Naive thymus-derived CD8-positive, alpha-beta T cell (primary cell): ENCODE results near the gene NTRK1. TPM values are rescaled to one million over a fixed set of nuclear protein-coding genes. Genes with fewer than 3 reads are reported as not detected.

Experiments
- ATAC-seq, 2 donors: fragments of 150-1000 bp; cut with Tn5 transposase in 1 of 2; sonication (Bioruptor Pico), chemical (Tn5 transposase) in 1 of 2; 1 replicate in 1 of 2; 2 replicates in 1 of 2; pipeline ENCODE4 v1.10.0; 2021; ENCODE audit warnings: mild to moderate bottlenecking in 2 of 2, moderate library complexity in 2 of 2
- POLR2A ChIA-PET: fragments of 350-600 bp; sonication (Branson Sonifier 250); formaldehyde crosslinking; loops from one replicate; lab custom pipeline; 2021; ENCODE audit warnings: antibody characterized with exemption; lab: Charles Lee
- DNase-seq, 10 donors: peaks; one replicate each; pipeline versions ENCODE4 v3.0.0 to v3.0.0-alpha.2; 2020 to 2022
- H3K27ac Mint-ChIP-seq, 10 donors: one replicate each; pipeline ENCODE4 v1.8.0; 2020 to 2022; ENCODE audit warnings: mild to moderate bottlenecking in 10 of 10, mixed read lengths in 10 of 10, moderate library complexity in 4 of 10, inconsistent platforms in 1 of 10
- H3K27me3 Mint-ChIP-seq, 5 donors: one replicate each; pipeline ENCODE4 v1.8.0; 2021 to 2022; ENCODE audit warnings: mixed read lengths in 5 of 5
- H3K36me3 Mint-ChIP-seq, 3 donors: one replicate each; pipeline ENCODE4 v1.8.0; 2020 to 2022; ENCODE audit warnings: mixed read lengths in 3 of 3, mild to moderate bottlenecking in 2 of 3, inconsistent platforms in 1 of 3
- H3K4me1 Mint-ChIP-seq, 4 donors: one replicate each; pipeline ENCODE4 v1.8.0; 2021 to 2022; ENCODE audit warnings: mixed read lengths in 4 of 4
- H3K4me3 Mint-ChIP-seq, 10 donors: one replicate each; pipeline ENCODE4 v1.8.0; 2020 to 2022; ENCODE audit warnings: mild to moderate bottlenecking in 10 of 10, mixed read lengths in 10 of 10, moderate library complexity in 6 of 10, inconsistent platforms in 1 of 10
- H3K9me3 Mint-ChIP-seq, 9 donors: one replicate each; pipeline ENCODE4 v1.8.0; 2020 to 2022; ENCODE audit warnings: mixed read lengths in 9 of 9, mild to moderate bottlenecking in 3 of 9, inconsistent platforms in 1 of 9, moderate library complexity in 1 of 9
- polyA plus RNA-seq, 3 donors: library from polyadenylated mRNA; unstranded; fragments of 300-500 nt; fragmentation: Illumina TruSeq; gene quantifications; one replicate each; pipeline ENCODE4 v1.2.3, GENCODE V29; 2021
- total RNA-seq, 8 experiments: library from RNA in 2 of 8; stranded (reverse) in 2 of 8; gene quantifications; one replicate each; pipeline ENCODE4 v1.2.3 and lab custom pipeline; 2021 to 2026

NTRK1 gene
- total and polyA plus RNA-seq, 5 experiments from 2014 or later = 0.14 to 0.25 TPM; not detected in 3

GRCh38 chr1:156874142-156874541, 13.5 kb downstream of the NTRK1 start:
- Mint-ChIP-seq H3K9me3 (no peaks in the 10 kb centered on the region), H3K4me3 (no peak overlapping the region), H3K36me3 (no peaks in the 10 kb centered on the region), H3K27ac (no peak overlapping the region), H3K4me1 (no peaks in the 10 kb centered on the region), H3K27me3 (peaks cover 7 to 35% (median 19%) of the 10 kb centered on the region in 5 donors)
- no peak for DNase-seq
- POLR2A ChIA-PET = no interaction called here
- ATAC-seq = no peak

GRCh38 chr1:156874572-156875340, 14.1 kb downstream of the NTRK1 start:
- no peak for ATAC-seq
- POLR2A ChIA-PET = no interaction called here

GRCh38 chr1:156875341-156875615, 14.6 kb downstream of the NTRK1 start:
- Mint-ChIP-seq H3K4me1 (no peaks in the 10 kb centered on the region), H3K4me3 (no peak overlapping the region), H3K27ac (peak overlapping the region in 1 of 10 donors; percentile 1), H3K36me3 (no peaks in the 10 kb centered on the region), H3K9me3 (no peaks in the 10 kb centered on the region), H3K27me3 (peaks cover 9 to 28% (median 19%) of the 10 kb centered on the region in 5 donors)
- DNase-seq = no peak
- no peak for ATAC-seq
- POLR2A ChIA-PET = no interaction called here

More at GRCh38 chr1:156874572-156875340, 14.1 kb downstream of the NTRK1 start:
- no peaks in the 10 kb centered on the region for H3K4me1 Mint-ChIP-seq
- no peak for DNase-seq
- no peak overlapping the region for H3K4me3 Mint-ChIP-seq
- no peaks in the 10 kb centered on the region for H3K36me3 Mint-ChIP-seq
- no peaks in the 10 kb centered on the region for H3K9me3 Mint-ChIP-seq
- H3K27me3 Mint-ChIP-seq = peaks cover 7 to 28% (median 19%) of the 10 kb centered on the region in 5 donors
- peak overlapping the region in 2 of 10 donors; percentile 1 for H3K27ac Mint-ChIP-seq

- no peaks in the 10 kb centered on the region for H3K4me1 Mint-ChIP-seq
- ATAC-seq (no peak), DNase-seq (no peak)
- POLR2A ChIA-PET = no interaction called here
- H3K9me3 Mint-ChIP-seq = no peaks in the 10 kb centered on the region
- H3K27me3 Mint-ChIP-seq = peaks cover 11 to 38% (median 23%) of the 10 kb centered on the region in 5 donors
- H3K27ac Mint-ChIP-seq = no peak overlapping the region
- no peaks in the 10 kb centered on the region for H3K36me3 Mint-ChIP-seq
- no peak overlapping the region for H3K4me3 Mint-ChIP-seq
Observed at GRCh38 chr1:156876281-156876680, 15.6 kb downstream of the NTRK1 start.

GRCh38 chr1:156877433-156878170, 16.9 kb downstream of the NTRK1 start:
- Mint-ChIP-seq H3K4me1 (no peaks in the 10 kb centered on the region), H3K36me3 (no peaks in the 10 kb centered on the region), H3K27me3 (peaks cover 11 to 51% (median 29%) of the 10 kb centered on the region in 5 donors), H3K4me3 (no peak overlapping the region), H3K27ac (no peak overlapping the region), H3K9me3 (no peaks in the 10 kb centered on the region)
- POLR2A ChIA-PET = no interaction called here
- DNase-seq (no peak), ATAC-seq (no peak)

GRCh38 chr1:156879876-156880275, 19.2 kb downstream of the NTRK1 start:
- POLR2A ChIA-PET = no interaction called here
- Mint-ChIP-seq H3K27me3 (peaks cover 11 to 64% (median 35%) of the 10 kb centered on the region in 5 donors), H3K4me1 (peaks cover 0 to 3% (median 0%) of the 10 kb centered on the region in 4 donors), H3K27ac (no peak overlapping the region), H3K4me3 (no peak overlapping the region), H3K9me3 (no peaks in the 10 kb centered on the region), H3K36me3 (no peaks in the 10 kb centered on the region)
- ATAC-seq (no peak), DNase-seq (no peak)

GRCh38 chr1:156880473-156880872, 19.8 kb downstream of the NTRK1 start:
- Mint-ChIP-seq H3K27me3 (peaks cover 11 to 60% (median 33%) of the 10 kb centered on the region in 5 donors), H3K9me3 (no peaks in the 10 kb centered on the region), H3K4me3 (no peak overlapping the region), H3K27ac (no peak overlapping the region), H3K36me3 (no peaks in the 10 kb centered on the region), H3K4me1 (peaks cover 0 to 3% (median 0%) of the 10 kb centered on the region in 4 donors)
- no peak for ATAC-seq
- DNase-seq = no peak
- POLR2A ChIA-PET = no interaction called here

GRCh38 chr1:156881101-156881500, 20.4 kb downstream of the NTRK1 start:
- Mint-ChIP-seq H3K4me3 (no peak overlapping the region), H3K36me3 (no peaks in the 10 kb centered on the region), H3K27me3 (peaks cover 11 to 66% (median 33%) of the 10 kb centered on the region in 5 donors), H3K27ac (no peak overlapping the region), H3K9me3 (no peaks in the 10 kb centered on the region), H3K4me1 (peaks cover 0 to 3% (median 0%) of the 10 kb centered on the region in 4 donors)
- ATAC-seq = no peak
- no peak for DNase-seq
- POLR2A ChIA-PET = no interaction called here

- no peak for ATAC-seq
- peaks cover 0 to 3% (median 0%) of the 10 kb centered on the region in 4 donors for H3K4me1 Mint-ChIP-seq
- no peaks in the 10 kb centered on the region for H3K9me3 Mint-ChIP-seq
- POLR2A ChIA-PET = no interaction called here
- H3K27ac Mint-ChIP-seq = no peak overlapping the region
- H3K27me3 Mint-ChIP-seq = peaks cover 10 to 72% (median 35%) of the 10 kb centered on the region in 5 donors
- no peak for DNase-seq
- H3K36me3 Mint-ChIP-seq = no peaks in the 10 kb centered on the region
- no peak overlapping the region for H3K4me3 Mint-ChIP-seq
Observed at GRCh38 chr1:156881663-156882062, 21.0 kb downstream of the NTRK1 start.

- peaks cover 0 to 3% (median 0%) of the 10 kb centered on the region in 4 donors for H3K4me1 Mint-ChIP-seq
- DNase-seq (no peak), ATAC-seq (no peak)
- H3K27me3 Mint-ChIP-seq = peaks cover 10 to 79% (median 36%) of the 10 kb centered on the region in 5 donors
- POLR2A ChIA-PET = no interaction called here
- H3K9me3 Mint-ChIP-seq = no peaks in the 10 kb centered on the region
- H3K4me3 Mint-ChIP-seq = no peak overlapping the region
- H3K36me3 Mint-ChIP-seq = no peaks in the 10 kb centered on the region
- H3K27ac Mint-ChIP-seq = no peak overlapping the region
Observed at GRCh38 chr1:156882543-156882942, 21.9 kb downstream of the NTRK1 start.

- no peaks in the 10 kb centered on the region for H3K9me3 Mint-ChIP-seq
- DNase-seq (no peak), ATAC-seq (no peak)
- no peaks in the 10 kb centered on the region for H3K36me3 Mint-ChIP-seq
- H3K4me1 Mint-ChIP-seq = peaks cover 0 to 3% (median 0%) of the 10 kb centered on the region in 4 donors
- no peak overlapping the region for H3K27ac Mint-ChIP-seq
- H3K4me3 Mint-ChIP-seq = no peak overlapping the region
- POLR2A ChIA-PET = interaction anchor here (0.5 to 1.0 kb wide), 2 partner anchors 31 to 257 kb away, joined by 4 to 5 read pairs; no protein-coding TSS in a partner anchor
- peaks cover 8 to 75% (median 37%) of the 10 kb centered on the region in 5 donors for H3K27me3 Mint-ChIP-seq
Observed at GRCh38 chr1:156883919-156884318, 23.3 kb downstream of the NTRK1 start.

GRCh38 chr1:156884560-156885184, 24.0 kb downstream of the NTRK1 start:
- Mint-ChIP-seq H3K27me3 (peaks cover 12 to 83% (median 42%) of the 10 kb centered on the region in 5 donors), H3K9me3 (no peaks in the 10 kb centered on the region), H3K4me1 (peaks cover 0 to 3% (median 0%) of the 10 kb centered on the region in 4 donors), H3K27ac (no peak overlapping the region), H3K4me3 (no peak overlapping the region), H3K36me3 (no peaks in the 10 kb centered on the region)
- DNase-seq (no peak), ATAC-seq (no peak)
- POLR2A ChIA-PET = interaction anchor here (1.0 kb wide), 1 partner anchor 32 kb away, joined by 4 read pairs; no protein-coding TSS in a partner anchor

GRCh38 chr1:156885314-156885713, 24.6 kb downstream of the NTRK1 start:
- Mint-ChIP-seq H3K9me3 (no peaks in the 10 kb centered on the region), H3K36me3 (no peaks in the 10 kb centered on the region), H3K4me3 (no peak overlapping the region), H3K27me3 (peaks cover 13 to 87% (median 44%) of the 10 kb centered on the region in 5 donors), H3K4me1 (peaks cover 0 to 4% (median 3%) of the 10 kb centered on the region in 4 donors), H3K27ac (peak overlapping the region in 1 of 10 donors; percentile 85)
- DNase-seq (no peak), ATAC-seq (no peak)
- POLR2A ChIA-PET = no interaction called here
